Neural cell (in vitro differentiated cells): ENCODE data around the gene INPP5A.

Experiments used
- CTCF ChIP-seq: fragments of 450-650 bp; IDR thresholded peaks from 2 replicates; pipeline ENCODE4 v1.5.1; 2014; ENCODE audit warnings: antibody characterized with exemption, mild to moderate bottlenecking, moderate library complexity; ENCODE audit not compliant: poor library complexity, severe bottlenecking
- POLR2AphosphoS5 ChIP-seq: IDR thresholded peaks from 2 replicates; pipeline ENCODE4 v1.6.1; 2012
- REST ChIP-seq: IDR thresholded peaks from 2 replicates; pipeline ENCODE4 v1.6.1; 2012; ENCODE audit warnings: borderline replicate concordance

DNA sequence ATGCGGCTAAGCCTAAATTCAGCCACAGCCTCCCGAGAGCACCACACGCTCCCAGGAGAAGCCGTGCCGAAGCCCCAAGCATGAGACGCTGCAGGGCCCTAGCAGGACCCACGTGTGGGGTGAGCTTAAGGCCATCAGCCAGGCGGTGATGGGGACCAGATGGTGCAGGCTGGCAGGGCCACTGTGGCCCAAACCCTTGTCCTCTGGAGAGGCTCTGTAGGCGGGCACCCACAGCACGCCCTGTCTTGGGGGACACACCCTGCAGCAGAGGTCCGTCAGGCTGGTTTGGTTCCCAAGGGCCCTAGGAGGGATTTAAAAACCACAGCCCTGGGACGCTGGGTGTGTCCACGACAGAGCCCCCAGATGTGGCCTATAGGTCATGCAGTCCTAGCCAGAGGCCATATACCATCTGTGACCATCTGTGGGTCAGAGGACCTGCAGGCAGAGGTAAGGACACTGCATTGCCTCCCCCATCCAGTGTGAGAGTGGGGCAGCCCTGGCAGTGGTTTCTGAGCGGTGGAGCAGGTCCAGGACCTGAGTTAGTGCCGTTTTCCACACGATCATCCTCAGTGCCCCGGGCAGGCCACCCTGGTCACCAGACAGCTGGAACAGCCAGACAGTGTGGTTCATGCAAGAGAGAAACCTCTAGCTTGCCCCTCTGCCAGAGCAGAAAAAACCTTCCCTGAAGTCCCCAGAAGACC, 39.6 kb upstream of the INPP5A start:
- TF ChIP-seq CTCF (no peak), POLR2AphosphoS5 (no peak), REST (no peak)
